Neuron (in vitro differentiated cells): ENCODE results near the gene MOGAT3.

Experiments used
- H2AFZ ChIP-seq: one replicate; pipeline ENCODE4 v1.6.1; 2013; ENCODE audit warnings: low read depth, mild to moderate bottlenecking, inconsistent platforms, low read length, moderate library complexity
- H3K27me3 ChIP-seq: one replicate; pipeline ENCODE4 v1.6.1; 2013; ENCODE audit warnings: low read length; ENCODE audit not compliant: insufficient read depth
- H3K36me3 ChIP-seq: one replicate; pipeline ENCODE4 v1.6.1; 2013; ENCODE audit warnings: low read length; ENCODE audit not compliant: insufficient read depth
- H3K4me1 ChIP-seq: one replicate; pipeline ENCODE4 v1.6.1; 2013; ENCODE audit warnings: low read length; ENCODE audit not compliant: insufficient read depth
- H3K4me3 ChIP-seq: 2 replicates; pipeline ENCODE4 v1.5.1; 2013; ENCODE audit warnings: mild to moderate bottlenecking, low read length, moderate library complexity
- H3K9me3 ChIP-seq: one replicate; pipeline ENCODE4 v1.6.1; 2013; ENCODE audit warnings: low read length

The MOGAT3 gene

GRCh38 chr7:101200862-101201599, at the start of gene MOGAT3:
Gene MOGAT3 (minus strand): TSS chr7:101201036. CDS start chr7:101200854, 182 bp downstream.
- H3K4me3 ChIP-seq = no peak within 1 kb of the TSS
- peaks cover 12% of the 10 kb centered on the region for H3K4me1 ChIP-seq
- no peak within 1 kb of the TSS for H2AFZ ChIP-seq

GRCh38 chr7:101250324-101250723, 49.5 kb upstream of the MOGAT3 start:
- peaks cover 7% of the 10 kb centered on the region for H3K4me1 ChIP-seq
- peaks cover 2% of the 10 kb centered on the region for H3K27me3 ChIP-seq
- H3K36me3 ChIP-seq = peaks cover 8% of the 10 kb centered on the region
- H2AFZ ChIP-seq = no peak overlapping the region
- H3K4me3 ChIP-seq = no peak overlapping the region
- H3K9me3 ChIP-seq = no peaks in the 10 kb centered on the region

More at GRCh38 chr7:101200862-101201599, at the start of gene MOGAT3:
- no peaks in the 10 kb centered on the region for H3K9me3 ChIP-seq
- H3K36me3 ChIP-seq = no peaks in the 10 kb centered on the region
- peaks cover 15% of the 10 kb centered on the region for H3K27me3 ChIP-seq

GRCh38 chr7:101248276-101248675, 47.4 kb upstream of the MOGAT3 start:
- Histone ChIP-seq H2AFZ (no peak overlapping the region), H3K4me3 (no peak overlapping the region), H3K4me1 (peaks cover 16% of the 10 kb centered on the region), H3K9me3 (no peaks in the 10 kb centered on the region), H3K27me3 (no peaks in the 10 kb centered on the region), H3K36me3 (peaks cover 8% of the 10 kb centered on the region)

GRCh38 chr7:101245147-101245668, 44.4 kb upstream of the MOGAT3 start:
- H3K9me3 ChIP-seq = no peaks in the 10 kb centered on the region
- H3K27me3 ChIP-seq = no peaks in the 10 kb centered on the region

GRCh38 chr7:101244375-101245146, 43.7 kb upstream of the MOGAT3 start, which contains the start of gene FIS1:
Gene FIS1 (minus strand): TSS chr7:101245081. CDS start chr7:101245004, 77 bp downstream.
- Histone ChIP-seq H3K4me3 (peak within 1 kb of the TSS; percentile 79), H3K27me3 (no peaks in the 10 kb centered on the region), H2AFZ (peak within 1 kb of the TSS; percentile 44), H3K9me3 (no peaks in the 10 kb centered on the region), H3K36me3 (peaks cover 17% of the 10 kb centered on the region), H3K4me1 (peaks cover 13% of the 10 kb centered on the region)

More at GRCh38 chr7:101245147-101245668, 44.4 kb upstream of the MOGAT3 start:
- Histone ChIP-seq H2AFZ (peak overlapping the region; percentile 44), H3K36me3 (peaks cover 14% of the 10 kb centered on the region), H3K4me1 (peaks cover 13% of the 10 kb centered on the region), H3K4me3 (peak overlapping the region; percentile 79)

- H3K27me3 ChIP-seq = no peaks in the 10 kb centered on the region
- H3K36me3 ChIP-seq = peaks cover 25% of the 10 kb centered on the region
- peak overlapping the region; percentile 79 for H3K4me3 ChIP-seq
- H3K4me1 ChIP-seq = peaks cover 13% of the 10 kb centered on the region
- no peaks in the 10 kb centered on the region for H3K9me3 ChIP-seq
- H2AFZ ChIP-seq = no peak overlapping the region
Observed at GRCh38 chr7:101243646-101244374, 43.0 kb upstream of the MOGAT3 start.

GRCh38 chr7:101241443-101242349, 40.9 kb upstream of the MOGAT3 start:
- no peaks in the 10 kb centered on the region for H3K27me3 ChIP-seq
- H3K4me3 ChIP-seq = no peak overlapping the region
- H3K4me1 ChIP-seq = peaks cover 13% of the 10 kb centered on the region
- no peak overlapping the region for H2AFZ ChIP-seq
- H3K36me3 ChIP-seq = peaks cover 29% of the 10 kb centered on the region
- H3K9me3 ChIP-seq = no peaks in the 10 kb centered on the region

GRCh38 chr7:101241015-101241363, 40.2 kb upstream of the MOGAT3 start:
- no peak overlapping the region for H2AFZ ChIP-seq
- H3K9me3 ChIP-seq = no peaks in the 10 kb centered on the region
- H3K27me3 ChIP-seq = no peaks in the 10 kb centered on the region
- peaks cover 29% of the 10 kb centered on the region for H3K36me3 ChIP-seq
- no peak overlapping the region for H3K4me3 ChIP-seq
- peaks cover 13% of the 10 kb centered on the region for H3K4me1 ChIP-seq

- H3K36me3 ChIP-seq = peaks cover 29% of the 10 kb centered on the region
Observed at GRCh38 chr7:101240226-101241014, 39.6 kb upstream of the MOGAT3 start.

GRCh38 chr7:101239951-101240220, 39.0 kb upstream of the MOGAT3 start:
- Histone ChIP-seq H2AFZ (no peak overlapping the region), H3K4me1 (peaks cover 7% of the 10 kb centered on the region), H3K9me3 (no peaks in the 10 kb centered on the region), H3K4me3 (no peak overlapping the region), H3K27me3 (no peaks in the 10 kb centered on the region), H3K36me3 (peaks cover 29% of the 10 kb centered on the region)

More at GRCh38 chr7:101240226-101241014, 39.6 kb upstream of the MOGAT3 start:
- no peaks in the 10 kb centered on the region for H3K27me3 ChIP-seq
- peaks cover 10% of the 10 kb centered on the region for H3K4me1 ChIP-seq
- H3K9me3 ChIP-seq = no peaks in the 10 kb centered on the region
- no peak overlapping the region for H3K4me3 ChIP-seq
- H2AFZ ChIP-seq = no peak overlapping the region

GRCh38 chr7:101239191-101239950, 38.5 kb upstream of the MOGAT3 start:
- H3K36me3 ChIP-seq = peaks cover 29% of the 10 kb centered on the region
- H3K4me1 ChIP-seq = peaks cover 7% of the 10 kb centered on the region
- no peaks in the 10 kb centered on the region for H3K27me3 ChIP-seq

More at GRCh38 chr7:101239191-101239950, 38.5 kb upstream of the MOGAT3 start:
- Histone ChIP-seq H3K4me3 (no peak overlapping the region), H2AFZ (no peak overlapping the region), H3K9me3 (no peaks in the 10 kb centered on the region)
